Suprapubic skin (tissue), 4 donors: ENCODE results near the gene TBC1D4.

Source experiments
- EP300 ChIP-seq: sonication (generic); formaldehyde crosslinking; IDR thresholded peaks from one replicate; pipeline ENCODE4 v1.6.1; 2017; ENCODE audit warnings: antibody characterized with exemption
- POLR2A ChIP-seq, 2 donors: fragments of 450-650 bp; IDR thresholded peaks; one replicate each; pipeline ENCODE4 v1.6.1; 2017; ENCODE audit warnings: antibody characterized with exemption in 2 of 2, mild to moderate bottlenecking in 2 of 2, moderate library complexity in 2 of 2
- POLR2AphosphoS5 ChIP-seq, 3 donors: sonication (generic); formaldehyde crosslinking; IDR thresholded peaks; one replicate each; pipeline ENCODE4 v1.6.1; 2017; ENCODE audit warnings: antibody characterized with exemption in 3 of 3
- TF ChIP-seq, protein P1 (sequence below), 2 donors: fragments of 200-600 bp in 1 of 2; fragments of 450-650 bp in 1 of 2; sonication (generic) in 1 of 2; IDR thresholded peaks; one replicate each; pipeline ENCODE4 v1.5.1; 2016 to 2019; ENCODE audit warnings: antibody characterized with exemption in 2 of 2, mild to moderate bottlenecking in 1 of 2, moderate library complexity in 1 of 2

DNA sequence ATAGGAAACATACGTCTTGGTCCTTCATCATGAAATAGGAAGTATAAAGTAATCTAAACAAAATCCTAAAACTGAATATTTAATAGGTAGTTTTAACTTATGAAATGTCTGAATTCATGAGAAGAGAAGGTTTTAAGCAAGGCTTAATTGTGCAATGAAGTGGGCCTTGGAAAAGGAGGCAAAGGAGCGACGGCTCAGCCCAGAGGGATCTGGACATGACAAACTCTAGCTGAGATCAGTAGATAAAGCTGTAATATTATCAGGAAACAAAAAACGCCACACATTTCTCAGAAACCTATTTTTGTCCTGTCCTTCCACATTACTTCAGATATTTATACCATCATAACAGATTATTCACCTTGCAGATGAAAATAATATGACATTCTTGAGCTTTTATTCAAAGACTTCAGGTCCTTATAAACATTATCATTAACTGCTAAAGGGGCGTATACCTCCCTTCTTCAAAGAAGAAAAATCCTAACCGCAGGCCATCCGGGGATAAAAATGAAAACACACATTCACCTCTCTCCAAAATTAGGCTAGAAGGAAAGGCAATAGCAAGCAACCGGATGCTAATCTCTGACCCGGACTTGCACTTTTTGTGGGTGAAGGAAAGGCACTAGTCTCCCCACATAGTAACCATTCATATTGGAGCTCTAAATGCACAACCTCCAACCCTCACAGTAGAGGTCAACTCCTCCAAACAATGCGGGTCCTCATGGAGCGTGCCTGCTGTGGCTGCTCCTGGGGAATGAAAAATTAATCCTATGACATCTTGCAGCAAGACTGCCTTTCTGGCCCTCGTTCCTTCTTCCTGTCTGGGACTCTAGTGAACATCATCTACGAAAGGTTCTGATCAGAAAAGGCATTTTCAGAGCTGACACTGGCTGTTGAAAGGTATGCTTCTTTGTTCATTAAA lies 108.8 kb downstream of the TBC1D4 start:
- TF ChIP-seq, protein P1, sequence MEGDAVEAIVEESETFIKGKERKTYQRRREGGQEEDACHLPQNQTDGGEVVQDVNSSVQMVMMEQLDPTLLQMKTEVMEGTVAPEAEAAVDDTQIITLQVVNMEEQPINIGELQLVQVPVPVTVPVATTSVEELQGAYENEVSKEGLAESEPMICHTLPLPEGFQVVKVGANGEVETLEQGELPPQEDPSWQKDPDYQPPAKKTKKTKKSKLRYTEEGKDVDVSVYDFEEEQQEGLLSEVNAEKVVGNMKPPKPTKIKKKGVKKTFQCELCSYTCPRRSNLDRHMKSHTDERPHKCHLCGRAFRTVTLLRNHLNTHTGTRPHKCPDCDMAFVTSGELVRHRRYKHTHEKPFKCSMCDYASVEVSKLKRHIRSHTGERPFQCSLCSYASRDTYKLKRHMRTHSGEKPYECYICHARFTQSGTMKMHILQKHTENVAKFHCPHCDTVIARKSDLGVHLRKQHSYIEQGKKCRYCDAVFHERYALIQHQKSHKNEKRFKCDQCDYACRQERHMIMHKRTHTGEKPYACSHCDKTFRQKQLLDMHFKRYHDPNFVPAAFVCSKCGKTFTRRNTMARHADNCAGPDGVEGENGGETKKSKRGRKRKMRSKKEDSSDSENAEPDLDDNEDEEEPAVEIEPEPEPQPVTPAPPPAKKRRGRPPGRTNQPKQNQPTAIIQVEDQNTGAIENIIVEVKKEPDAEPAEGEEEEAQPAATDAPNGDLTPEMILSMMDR (IDR thresholded peaks at IDR 0.05), result no peak
- no peak for TF ChIP-seq POLR2A (IDR thresholded peaks at IDR 0.05)
- no peak for TF ChIP-seq EP300
- no peak for TF ChIP-seq POLR2AphosphoS5 (IDR thresholded peaks at IDR 0.05)
